ENCODE data around the gene CYP4V2.
"Not testable (repeated sequence)": the region's sequence is repeated elsewhere in the genome, so short reads cannot be mapped to it uniquely, and the experiment has no call there.

The CYP4V2 gene

GRCh38 chr4:186240848-186241491 lies 49.6 kb downstream of the CYP4V2 start:
- no peaks in the 10 kb centered on the region for H3K27me3 Mint-ChIP-seq
- H3K27ac Mint-ChIP-seq = no peak overlapping the region
- no peaks in the 10 kb centered on the region for H3K9me3 Mint-ChIP-seq
- no peak overlapping the region for H3K4me3 Mint-ChIP-seq
- peaks cover 15% of the 10 kb centered on the region for H3K36me3 Mint-ChIP-seq
- no peaks in the 10 kb centered on the region for H3K4me1 Mint-ChIP-seq

GRCh38 chr4:186241616-186242015 lies 50.2 kb downstream of the CYP4V2 start:
- Mint-ChIP-seq H3K4me3 (no peak overlapping the region), H3K27ac (no peak overlapping the region), H3K9me3 (peaks cover 5% of the 10 kb centered on the region), H3K27me3 (no peaks in the 10 kb centered on the region), H3K36me3 (peaks cover 21% of the 10 kb centered on the region), H3K4me1 (no peaks in the 10 kb centered on the region)

GRCh38 chr4:186242031-186242430 lies 50.7 kb downstream of the CYP4V2 start:
- not testable (repeated sequence) for H3K27ac Mint-ChIP-seq, H3K4me1 Mint-ChIP-seq, H3K27me3 Mint-ChIP-seq, H3K9me3 Mint-ChIP-seq, H3K4me3 Mint-ChIP-seq
- peaks cover 24% of the 10 kb centered on the region for H3K36me3 Mint-ChIP-seq

GRCh38 chr4:186243331-186243730 lies 52.0 kb downstream of the CYP4V2 start:
- Mint-ChIP-seq H3K36me3 (peaks cover 17% of the 10 kb centered on the region), H3K27me3 (no peaks in the 10 kb centered on the region), H3K4me3 (no peak overlapping the region), H3K9me3 (peaks cover 7% of the 10 kb centered on the region), H3K27ac (no peak overlapping the region), H3K4me1 (no peaks in the 10 kb centered on the region)

GRCh38 chr4:186244835-186245234 lies 53.5 kb downstream of the CYP4V2 start:
- Mint-ChIP-seq H3K27ac (no peak overlapping the region), H3K27me3 (no peaks in the 10 kb centered on the region), H3K4me3 (no peak overlapping the region), H3K9me3 (peaks cover 7% of the 10 kb centered on the region), H3K36me3 (peaks cover 16% of the 10 kb centered on the region), H3K4me1 (no peaks in the 10 kb centered on the region)

GRCh38 chr4:186247062-186247752 lies 55.8 kb downstream of the CYP4V2 start:
- H3K9me3 Mint-ChIP-seq, H3K4me3 Mint-ChIP-seq, H3K27ac Mint-ChIP-seq, H3K4me1 Mint-ChIP-seq, H3K27me3 Mint-ChIP-seq: not testable (repeated sequence)
- peaks cover 24% of the 10 kb centered on the region for H3K36me3 Mint-ChIP-seq

- H3K4me3 Mint-ChIP-seq = no peak overlapping the region
- no peaks in the 10 kb centered on the region for H3K4me1 Mint-ChIP-seq
- peaks cover 25% of the 10 kb centered on the region for H3K36me3 Mint-ChIP-seq
- H3K9me3 Mint-ChIP-seq = peaks cover 7% of the 10 kb centered on the region
- no peaks in the 10 kb centered on the region for H3K27me3 Mint-ChIP-seq
- no peak overlapping the region for H3K27ac Mint-ChIP-seq
Observed at GRCh38 chr4:186248643-186249042, 57.3 kb downstream of the CYP4V2 start.

GRCh38 chr4:186249785-186250754 lies 58.7 kb downstream of the CYP4V2 start:
- Mint-ChIP-seq H3K27me3 (no peaks in the 10 kb centered on the region), H3K9me3 (peaks cover 7% of the 10 kb centered on the region), H3K4me3 (no peak overlapping the region), H3K27ac (no peak overlapping the region), H3K36me3 (peaks cover 32% of the 10 kb centered on the region), H3K4me1 (no peaks in the 10 kb centered on the region)

GRCh38 chr4:186250760-186251159 lies 59.4 kb downstream of the CYP4V2 start:
- Mint-ChIP-seq H3K4me1 (no peaks in the 10 kb centered on the region), H3K36me3 (peaks cover 31% of the 10 kb centered on the region), H3K9me3 (peaks cover 7% of the 10 kb centered on the region)

GRCh38 chr4:186255122-186255521 lies 63.8 kb downstream of the CYP4V2 start:
- peaks cover 31% of the 10 kb centered on the region for H3K36me3 Mint-ChIP-seq
- H3K4me3 Mint-ChIP-seq = no peak overlapping the region
- no peaks in the 10 kb centered on the region for H3K27me3 Mint-ChIP-seq
- H3K27ac Mint-ChIP-seq = no peak overlapping the region
- H3K9me3 Mint-ChIP-seq = no peaks in the 10 kb centered on the region
- no peaks in the 10 kb centered on the region for H3K4me1 Mint-ChIP-seq

More at GRCh38 chr4:186250760-186251159, 59.4 kb downstream of the CYP4V2 start:
- Mint-ChIP-seq H3K27ac (no peak overlapping the region), H3K4me3 (no peak overlapping the region), H3K27me3 (no peaks in the 10 kb centered on the region)

- H3K27me3 Mint-ChIP-seq = no peaks in the 10 kb centered on the region
- no peaks in the 10 kb centered on the region for H3K4me1 Mint-ChIP-seq
- no peaks in the 10 kb centered on the region for H3K9me3 Mint-ChIP-seq
- H3K4me3 Mint-ChIP-seq = no peak overlapping the region
- H3K36me3 Mint-ChIP-seq = peaks cover 18% of the 10 kb centered on the region
- no peak overlapping the region for H3K27ac Mint-ChIP-seq
Observed at GRCh38 chr4:186258216-186258811, 66.9 kb downstream of the CYP4V2 start.

- Mint-ChIP-seq H3K4me1 (no peaks in the 10 kb centered on the region), H3K27ac (no peak overlapping the region), H3K4me3 (no peak overlapping the region), H3K9me3 (no peaks in the 10 kb centered on the region), H3K27me3 (no peaks in the 10 kb centered on the region), H3K36me3 (peaks cover 11% of the 10 kb centered on the region)
Observed at GRCh38 chr4:186260117-186260503, 68.7 kb downstream of the CYP4V2 start.
